K562 (cell line): ENCODE results near the gene KSR2. TPM values are rescaled to one million over a fixed set of nuclear protein-coding genes. Genes with fewer than 3 reads are reported as not detected.

Experiments used
- ATAC-seq: fragments of 200-7000 bp; cut with Tn5 transposase; 3 replicates; pipeline ENCODE4 v1.9.1; 2020; ENCODE audit warnings: moderate library complexity
- BruUV-seq: library from RNA; stranded (reverse); fragments of 400-500 nt; replicated peaks from 2 replicates; lab custom pipeline; 2021; lab: Mats Ljungman, UMichigan
- CTCF ChIA-PET: fragments of 300-600 bp; formaldehyde crosslinking; extraction: SDS; loops from one replicate; lab custom pipeline; 2021; ENCODE audit warnings: low intra/inter-chr PET ratio; lab: Yijun Ruan, JAX
- POLR2A ChIA-PET: fragments of 300-600, 350-650 bp; sonication (Branson Sonifier 250); formaldehyde crosslinking; extraction: SDS; loops from one replicate; lab custom pipeline; 2021; ENCODE audit warnings: antibody characterized with exemption, inconsistent platforms; lab: Yijun Ruan, JAX
- DNase-seq, 4 experiments: peaks; one replicate each; pipeline versions ENCODE4 v3.0.0 to v3.0.0-alpha.2; 2011 to 2018; ENCODE audit warnings: low spot score in 3 of 4, mixed read lengths in 3 of 4; ENCODE audit errors: extremely low read depth in 1 of 4
- FAIRE-seq: peaks from 2 replicates; lab custom pipeline; 2011; peaks lifted over from hg19 to GRCh38; lab: Jason Lieb, UNC
- H2AFZ ChIP-seq: 2 replicates; pipeline ENCODE4 v1.6.0; 2011; ENCODE audit warnings: low read depth, low read length, control low read depth, inconsistent platforms
- H3K27ac ChIP-seq: fragments of 200-600 bp; 3 replicates; pipeline ENCODE4 v1.8.0; 2011; ENCODE audit warnings: low read depth, mild to moderate bottlenecking, control low read depth, inconsistent platforms, low read length, moderate library complexity, mixed read lengths; ENCODE audit errors: extremely low read depth
- H3K27me3 ChIP-seq, 2 experiments: fragments of 300-600 bp in 1 of 2; 2 replicates in 1 of 2; 3 replicates in 1 of 2; pipeline versions ENCODE4 v1.6.0 to v1.8.0; 2011; ENCODE audit warnings: inconsistent platforms in 2 of 2, low read length in 2 of 2, mild to moderate bottlenecking in 1 of 2, mixed read lengths in 1 of 2, moderate library complexity in 1 of 2; ENCODE audit not compliant: control insufficient read depth in 2 of 2, insufficient read depth in 2 of 2
- H3K36me3 ChIP-seq: fragments of 300-600 bp; 3 replicates; pipeline ENCODE4 v1.8.0; 2011; ENCODE audit warnings: mild to moderate bottlenecking, low read length, inconsistent platforms; ENCODE audit not compliant: control insufficient read depth, insufficient read depth
- H3K4me1 ChIP-seq, 2 experiments: fragments of 200-600 bp in 1 of 2; replicated peaks in 1 of 2; 2 replicates in 1 of 2; 3 replicates in 1 of 2; pipeline versions ENCODE4 v1.5.1 to v1.8.0; 2011; ENCODE audit warnings: inconsistent platforms in 2 of 2, low read length in 2 of 2, mild to moderate bottlenecking in 1 of 2, mixed read lengths in 1 of 2, moderate library complexity in 1 of 2; ENCODE audit not compliant: control insufficient read depth in 2 of 2, insufficient read depth in 2 of 2
- H3K4me2 ChIP-seq: 2 replicates; pipeline ENCODE4 v1.6.1; 2011; ENCODE audit warnings: low read length, control low read depth, inconsistent platforms, mixed read lengths; ENCODE audit not compliant: insufficient read depth
- H3K4me3 ChIP-seq: fragments of 200-600 bp; sonication (generic), shearing (Covaris generic); 2 replicates; pipeline ENCODE4 v1.5.1; 2016; ENCODE audit warnings: control low read depth, inconsistent platforms
- H3K79me2 ChIP-seq: fragments of 200-600 bp; 3 replicates; pipeline ENCODE4 v1.8.0; 2011; ENCODE audit warnings: low read length, inconsistent platforms; ENCODE audit not compliant: control insufficient read depth, insufficient read depth
- H3K9ac ChIP-seq, 2 experiments: 2 replicates each; pipeline versions ENCODE4 v1.6.0 to v1.6.1; 2011; ENCODE audit warnings: low read depth in 2 of 2, low read length in 2 of 2, control low read depth in 1 of 2, inconsistent platforms in 1 of 2, mild to moderate bottlenecking in 1 of 2, mixed read lengths in 1 of 2; ENCODE audit not compliant: insufficient read depth in 1 of 2
- H3K9me1 ChIP-seq: one replicate; pipeline ENCODE4 v1.6.0; 2011; ENCODE audit warnings: inconsistent platforms, mild to moderate bottlenecking, low read length, moderate library complexity; ENCODE audit not compliant: control insufficient read depth, insufficient read depth
- H3K9me3 ChIP-seq: replicated peaks from 2 replicates; pipeline ENCODE4 v1.5.1; 2011; ENCODE audit warnings: low read depth, low read length, inconsistent platforms; ENCODE audit not compliant: control insufficient read depth, insufficient read depth
- H4K20me1 ChIP-seq: replicated peaks from 2 replicates; pipeline ENCODE4 v1.6.1; 2011; ENCODE audit warnings: low read length, inconsistent platforms, mixed read lengths; ENCODE audit not compliant: control insufficient read depth, insufficient read depth
- ARID1B ChIP-seq: fragments of 450-650 bp; IDR thresholded peaks from 2 replicates; pipeline ENCODE4 v1.6.1; 2016; ENCODE audit warnings: antibody characterized with exemption, mild to moderate bottlenecking, inconsistent platforms
- ARID3A ChIP-seq: IDR thresholded peaks from 2 replicates; pipeline ENCODE4 v1.6.1; 2012; ENCODE audit warnings: low read depth, low read length, improper control_type of control experiment, borderline replicate concordance
- ELF2 ChIP-seq: fragments of 250-450 bp; sonication (Bioruptor Pico); IDR thresholded peaks from 2 replicates; pipeline ENCODE4 v1.5.0; 2021; ENCODE audit warnings: mild to moderate bottlenecking
- HDAC6 ChIP-seq: IDR thresholded peaks from 2 replicates; pipeline ENCODE4 v1.6.1; 2012; ENCODE audit warnings: low read depth, mild to moderate bottlenecking, control low read depth, inconsistent platforms, low read length, moderate library complexity
- L3MBTL2 ChIP-seq: fragments of 450-650 bp; IDR thresholded peaks from 2 replicates; pipeline ENCODE4 v1.6.1; 2016; ENCODE audit warnings: mild to moderate bottlenecking, moderate library complexity
- PRMT5 ChIP-seq: sonication (generic); formaldehyde crosslinking; IDR thresholded peaks from 2 replicates; pipeline ENCODE4 v1.5.0; 2020; ENCODE audit warnings: missing genetic modification reagents
- RBFOX2 ChIP-seq: fragments of 200-400 bp; formaldehyde crosslinking; IDR thresholded peaks from 2 replicates; pipeline ENCODE4 v1.6.1; 2017; ENCODE audit warnings: low read depth, mild to moderate bottlenecking, low read length, moderate library complexity
- SREBF1 ChIP-seq: fragments of 150-350 bp; IDR thresholded peaks from 2 replicates; pipeline ENCODE4 v1.6.1; 2014; ENCODE audit warnings: antibody characterized with exemption, low read depth, low read length, borderline replicate concordance
- U2AF2 ChIP-seq: fragments of 200-400 bp; formaldehyde crosslinking; optimal IDR thresholded peaks from 2 replicates; pipeline ENCODE3; 2017; ENCODE audit warnings: low read depth, mild to moderate bottlenecking, low read length
- ZHX1 ChIP-seq: fragments of 150-350 bp; conservative IDR thresholded peaks from 2 replicates; pipeline ENCODE4 v1.6.1; 2014; ENCODE audit warnings: low read length
- ZNF174 ChIP-seq: fragments of 250-450 bp; sonication (Bioruptor Pico); IDR thresholded peaks from 2 replicates; pipeline ENCODE4 v1.4.0; 2020; ENCODE audit warnings: mild to moderate bottlenecking
- WGBS: fragments of 100-300 bp; shearing (Covaris generic); methylation state at CpG from one replicate; pipeline ENCODE4 v1.1.6; 2016; ENCODE audit warnings: low coverage, mixed read lengths; ENCODE audit not compliant: insufficient coverage; ENCODE audit errors: missing lambda C conversion rate; 5-methylcytosine and 5-hydroxymethylcytosine counted together
- in situ Hi-C: fragments of 300-500 bp; cut with MboI; formaldehyde crosslinking; loops from 4 replicates; pipeline ENCODE4 v1.15.0; 2018; ENCODE audit warnings: inconsistent platforms, mixed read lengths
- intact Hi-C: fragments of 100-400 bp; cut with micrococcal nuclease; formaldehyde crosslinking; loops from 2 replicates; pipeline ENCODE4 v1.14.2; 2022
- polyA plus RNA-seq, 8 experiments: library from polyadenylated mRNA; depleted of rRNA in 4 of 8; stranded (reverse) in 5 of 8; unstranded in 3 of 8; fragments of >200 nt; fragmentation: Nextera tagmentation in 2 of 8; fragmentation: Illumina TruSeq in 1 of 8; extraction: Ambion mirVana in 2 of 8; extraction: Trizol in 1 of 8; gene quantifications; 2 replicates each; pipeline versions ENCODE4 v1.2.1 to v1.2.3, GENCODE V29; 2011 to 2014; ENCODE audit warnings: inconsistent platforms in 1 of 8, missing spikeins in 1 of 8
- total RNA-seq, 7 experiments: library from RNA; depleted of rRNA in 6 of 7; stranded (reverse); fragments of >200 nt in 6 of 7; fragmentation: Illumina TruSeq in 2 of 7; extraction: Trizol in 2 of 7; gene quantifications; 2 replicates each; pipeline versions ENCODE4 v1.2.1 to v1.2.3, GENCODE V29; 2011 to 2021; ENCODE audit warnings: low replicate concordance in 1 of 7

Gene KSR2
- total and polyA plus RNA-seq, 9 of the 15 experiments (the other 6 are each of a cell fraction or from before 2014, with no cell fraction given) = not detected

GRCh38 chr12:117521346-117521745 lies 447.4 kb downstream of the KSR2 start:
- Histone ChIP-seq H3K4me1 (no peaks in the 10 kb centered on the region), H3K9me1 (no peaks in the 10 kb centered on the region), H3K36me3 (no peaks in the 10 kb centered on the region), H3K79me2 (no peaks in the 10 kb centered on the region), H3K4me2 (no peak overlapping the region), H3K4me3 (no peak overlapping the region), H3K9me3 (no peaks in the 10 kb centered on the region), H4K20me1 (no peaks in the 10 kb centered on the region), H3K27ac (no peak overlapping the region), H3K9ac (no peak overlapping the region), H2AFZ (no peak overlapping the region), H3K27me3 (peaks cover 2 to 29% of the 10 kb centered on the region in 2 experiments; a peak in 3 of 5 replicates)
- intact Hi-C loops (no loop called here), in situ Hi-C loops (no loop called here)
- ChIA-PET CTCF (no interaction called here), POLR2A (no interaction called here)
- FAIRE-seq (no peak), ATAC-seq (no peak), DNase-seq (no peak)
- BruUV-seq = no TSS peak
- TF ChIP-seq ARID3A (no peak), ELF2 (CRISPR knock-in tag) (no peak), U2AF2 (no peak), SREBF1 (no peak), HDAC6 (no peak), RBFOX2 (no peak), ARID1B (no peak), ZNF174 (CRISPR knock-in tag) (no peak), L3MBTL2 (no peak), ZHX1 (no peak), PRMT5 (CRISPR knock-in tag) (no peak)
- 2% methylated on average over 7 of the region's 7 CpGs for WGBS
